Ishikawa (cell line): ENCODE data around the gene PCDHB14.

ENCODE experiments used
- CEBPB ChIP-seq: IDR thresholded peaks from 2 replicates; pipeline ENCODE4 v1.6.1; 2012
- CREB1 ChIP-seq: IDR thresholded peaks from 2 replicates; pipeline ENCODE4 v1.6.1; 2012; ENCODE audit warnings: low read depth
- EGR1 ChIP-seq: IDR thresholded peaks from 2 replicates; pipeline ENCODE4 v1.6.1; 2012
- EP300 ChIP-seq: IDR thresholded peaks from 2 replicates; pipeline ENCODE4 v1.6.1; 2012; ENCODE audit warnings: borderline replicate concordance
- FOXM1 ChIP-seq: IDR thresholded peaks from 2 replicates; pipeline ENCODE4 v1.6.1; 2012; ENCODE audit warnings: low read depth, borderline replicate concordance
- MAX ChIP-seq: IDR thresholded peaks from 2 replicates; pipeline ENCODE4 v1.6.1; 2012
- NFIC ChIP-seq: IDR thresholded peaks from 2 replicates; pipeline ENCODE4 v1.6.1; 2012
- RAD21 ChIP-seq: IDR thresholded peaks from 2 replicates; pipeline ENCODE4 v1.6.1; 2012; ENCODE audit warnings: low read depth
- REST ChIP-seq: IDR thresholded peaks from 2 replicates; pipeline ENCODE4 v1.6.1; 2012; ENCODE audit warnings: low read depth, mild to moderate bottlenecking
- TAF1 ChIP-seq: IDR thresholded peaks from 2 replicates; pipeline ENCODE4 v1.6.1; 2012; ENCODE audit warnings: low read depth, mild to moderate bottlenecking
- TCF12 ChIP-seq: IDR thresholded peaks from 2 replicates; pipeline ENCODE4 v1.6.1; 2012; ENCODE audit warnings: low read depth
- TEAD4 ChIP-seq: IDR thresholded peaks from 2 replicates; pipeline ENCODE4 v1.6.1; 2012
- USF1 ChIP-seq: IDR thresholded peaks from 2 replicates; pipeline ENCODE4 v1.6.1; 2012
- YY1 ChIP-seq: IDR thresholded peaks from 2 replicates; pipeline ENCODE4 v1.6.1; 2012; ENCODE audit warnings: low read depth
- ZBTB7A ChIP-seq: IDR thresholded peaks from 2 replicates; pipeline ENCODE4 v1.6.1; 2012; ENCODE audit warnings: low read depth

Gene PCDHB14

GRCh38 chr5:141261238-141261546 is 38.0 kb downstream of the PCDHB14 start:
- TF ChIP-seq MAX (no peak), REST (no peak), CREB1 (no peak), EP300 (no peak), RAD21 (no peak), ZBTB7A (no peak), USF1 (no peak), TAF1 (no peak), FOXM1 (no peak), EGR1 (no peak), NFIC (no peak), TCF12 (no peak), CEBPB (no peak), TEAD4 (no peak)

GRCh38 chr5:141269195-141269594 is 46.1 kb downstream of the PCDHB14 start:
- no peak for TF ChIP-seq EP300
- no peak for TF ChIP-seq TCF12
- no peak for TF ChIP-seq CEBPB
- no peak for TF ChIP-seq MAX
- no peak for TF ChIP-seq CREB1
- no peak for TF ChIP-seq RAD21
- no peak for TF ChIP-seq FOXM1
- no peak for TF ChIP-seq TAF1
- no peak for TF ChIP-seq EGR1
- no peak for TF ChIP-seq NFIC
- TF ChIP-seq REST: no peak
- TF ChIP-seq ZBTB7A: no peak
- TF ChIP-seq USF1: no peak
- no peak for TF ChIP-seq TEAD4

- TF ChIP-seq FOXM1 (no peak), YY1 (no peak), CEBPB (no peak), NFIC (no peak), USF1 (no peak), EP300 (no peak), RAD21 (no peak), ZBTB7A (no peak), MAX (no peak), EGR1 (no peak), TEAD4 (no peak), TAF1 (no peak), REST (no peak), CREB1 (no peak), TCF12 (no peak)
Measured at GRCh38 chr5:141272906-141273305, 49.8 kb downstream of the PCDHB14 start.
